Natural killer cell (primary cell): Measurements from ENCODE around the gene EBF3. TPM values are rescaled to one million over a fixed set of nuclear protein-coding genes. Genes with fewer than 3 reads are reported as not detected.

Experiments
- ATAC-seq, 3 donors: fragments of 150-1000 bp in 2 of 3; fragments of 200-7000 bp in 1 of 3; cut with Tn5 transposase; 1 replicate in 1 of 3; 2 replicates in 2 of 3; pipeline ENCODE4 v1.10.0; 2021; ENCODE audit warnings: mild to moderate bottlenecking in 2 of 3, moderate library complexity in 2 of 3
- DNase-seq, 2 donors: peaks; one replicate each; pipeline versions ENCODE4 v3.0.0 to v3.0.0-alpha.2; 2013 to 2021; ENCODE audit warnings: mixed read lengths in 1 of 2
- H3K27ac ChIP-seq: one replicate; pipeline ENCODE4 v1.5.1; 2013; ENCODE audit warnings: mild to moderate bottlenecking, low read length
- H3K27me3 ChIP-seq: one replicate; pipeline ENCODE4 v1.6.1; 2013; ENCODE audit warnings: low read length; ENCODE audit not compliant: control insufficient read depth, insufficient read depth
- H3K36me3 ChIP-seq: one replicate; pipeline ENCODE4 v1.6.1; 2013; ENCODE audit warnings: low read length; ENCODE audit not compliant: control insufficient read depth, insufficient read depth
- H3K4me1 ChIP-seq: one replicate; pipeline ENCODE4 v1.6.1; 2013; ENCODE audit warnings: low read length; ENCODE audit not compliant: control insufficient read depth, insufficient read depth
- H3K4me3 ChIP-seq: one replicate; pipeline ENCODE4 v1.5.1; 2013; ENCODE audit warnings: low read length
- H3K9me3 ChIP-seq: one replicate; pipeline ENCODE4 v1.6.1; 2013; ENCODE audit warnings: low read length; ENCODE audit not compliant: control insufficient read depth, insufficient read depth
- H3K27ac Mint-ChIP-seq, 2 donors: one replicate each; pipeline ENCODE4 v1.8.0; 2022; ENCODE audit warnings: mild to moderate bottlenecking in 2 of 2, mixed read lengths in 2 of 2, moderate library complexity in 1 of 2
- H3K27me3 Mint-ChIP-seq, 2 donors: one replicate each; pipeline ENCODE4 v1.8.0; 2022; ENCODE audit warnings: low read depth in 2 of 2, mixed read lengths in 2 of 2
- H3K36me3 Mint-ChIP-seq: one replicate; pipeline ENCODE4 v1.8.0; 2022; ENCODE audit warnings: mixed read lengths
- H3K4me1 Mint-ChIP-seq, 2 donors: one replicate each; pipeline ENCODE4 v1.8.0; 2022; ENCODE audit warnings: mixed read lengths in 2 of 2
- H3K4me3 Mint-ChIP-seq: one replicate; pipeline ENCODE4 v1.8.0; 2022; ENCODE audit warnings: mild to moderate bottlenecking, moderate library complexity, mixed read lengths
- H3K9me3 Mint-ChIP-seq, 2 donors: one replicate each; pipeline ENCODE4 v1.8.0; 2022; ENCODE audit warnings: mixed read lengths in 2 of 2
- WGBS: methylation state at CpG from one replicate; pipeline ENCODE4 v1.1.7; 2013; ENCODE audit warnings: missing lambda C conversion rate; ENCODE audit not compliant: insufficient coverage; 5-methylcytosine and 5-hydroxymethylcytosine counted together
- intact Hi-C: fragments of 100-400 bp; cut with micrococcal nuclease; formaldehyde crosslinking; loops from one replicate; pipeline ENCODE4 v1.14.2; 2022
- total RNA-seq, 4 donors: library from RNA; stranded (reverse); fragments of 120-200 nt in 1 of 4; gene quantifications; one replicate each; pipeline versions ENCODE4 v1.2.3 to v1.2.4, GENCODE V29; 2013 to 2022
- TF ChIP-seq, protein P1 (sequence below): fragments of 200-600 bp; IDR thresholded peaks from one replicate; pipeline ENCODE4 v1.8.0; 2022; ENCODE audit warnings: antibody characterized with exemption

Gene EBF3
- total RNA-seq, 3 donors from 2014 or later (not counting 1 experiment from before 2014, with no cell fraction given) = not detected

- Mint-ChIP-seq H3K4me3 (no peak overlapping the region), H3K9me3 (no peaks in the 10 kb centered on the region), H3K27ac (no peak overlapping the region), H3K4me1 (no peaks in the 10 kb centered on the region), H3K27me3 (no peaks in the 10 kb centered on the region), H3K36me3 (no peaks in the 10 kb centered on the region)
- Histone ChIP-seq H3K4me3 (no peak overlapping the region), H3K36me3 (no peaks in the 10 kb centered on the region), H3K9me3 (no peaks in the 10 kb centered on the region), H3K27me3 (no peaks in the 10 kb centered on the region), H3K4me1 (no peaks in the 10 kb centered on the region), H3K27ac (no peak overlapping the region)
- intact Hi-C loops = no loop called here
- TF ChIP-seq, protein P1, sequence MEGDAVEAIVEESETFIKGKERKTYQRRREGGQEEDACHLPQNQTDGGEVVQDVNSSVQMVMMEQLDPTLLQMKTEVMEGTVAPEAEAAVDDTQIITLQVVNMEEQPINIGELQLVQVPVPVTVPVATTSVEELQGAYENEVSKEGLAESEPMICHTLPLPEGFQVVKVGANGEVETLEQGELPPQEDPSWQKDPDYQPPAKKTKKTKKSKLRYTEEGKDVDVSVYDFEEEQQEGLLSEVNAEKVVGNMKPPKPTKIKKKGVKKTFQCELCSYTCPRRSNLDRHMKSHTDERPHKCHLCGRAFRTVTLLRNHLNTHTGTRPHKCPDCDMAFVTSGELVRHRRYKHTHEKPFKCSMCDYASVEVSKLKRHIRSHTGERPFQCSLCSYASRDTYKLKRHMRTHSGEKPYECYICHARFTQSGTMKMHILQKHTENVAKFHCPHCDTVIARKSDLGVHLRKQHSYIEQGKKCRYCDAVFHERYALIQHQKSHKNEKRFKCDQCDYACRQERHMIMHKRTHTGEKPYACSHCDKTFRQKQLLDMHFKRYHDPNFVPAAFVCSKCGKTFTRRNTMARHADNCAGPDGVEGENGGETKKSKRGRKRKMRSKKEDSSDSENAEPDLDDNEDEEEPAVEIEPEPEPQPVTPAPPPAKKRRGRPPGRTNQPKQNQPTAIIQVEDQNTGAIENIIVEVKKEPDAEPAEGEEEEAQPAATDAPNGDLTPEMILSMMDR = no peak
- 87% methylated on average over 12 of the region's 12 CpGs for WGBS
- ATAC-seq (no peak), DNase-seq (no peak)
These were observed 29.7 kb downstream of the EBF3 start for GRCh38 chr10:129934196-129934925.

- 90% methylated on average over 14 of the region's 14 CpGs for WGBS
- ATAC-seq (no peak), DNase-seq (no peak)
These were observed 30.5 kb downstream of the EBF3 start for GRCh38 chr10:129933456-129934092.

DNA sequence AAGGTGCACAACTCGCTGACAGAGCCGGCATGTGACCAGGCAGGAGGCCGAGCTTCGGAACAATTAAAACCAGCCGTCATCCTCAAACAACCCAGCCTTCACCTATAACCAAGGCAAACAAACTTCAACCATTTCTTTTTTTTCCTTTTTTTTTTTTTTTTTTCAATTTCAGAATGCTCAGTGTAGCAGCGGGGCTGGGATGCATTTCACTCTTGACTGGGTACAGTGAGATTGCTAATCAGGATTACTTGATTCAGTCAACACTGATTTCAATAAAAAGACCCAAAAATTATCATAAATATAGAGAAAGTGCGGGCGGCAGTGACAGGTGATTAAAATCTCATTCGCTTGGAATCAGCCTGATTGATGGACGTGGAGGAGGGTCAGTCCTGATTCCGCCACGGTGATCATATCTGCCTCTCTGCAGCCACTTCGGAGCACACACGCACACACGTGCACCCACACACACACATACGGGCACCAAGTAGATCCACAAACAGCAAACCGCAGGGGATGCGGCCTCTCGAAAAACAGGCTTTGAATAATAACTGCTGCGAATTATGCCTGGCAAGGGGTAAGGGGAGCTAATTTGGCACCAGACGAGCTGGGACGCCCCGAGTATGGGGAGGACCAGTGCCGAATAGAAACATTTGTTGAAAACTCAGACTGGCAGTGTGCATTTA is 31.2 kb downstream of the EBF3 start:
- H3K27me3 ChIP-seq = no peaks in the 10 kb centered on the region
- TF ChIP-seq, protein P1 = no peak
- H3K9me3 Mint-ChIP-seq = no peaks in the 10 kb centered on the region

More at GRCh38 chr10:129933456-129934092, 30.5 kb downstream of the EBF3 start:
- Mint-ChIP-seq H3K27ac (no peak overlapping the region), H3K4me1 (no peaks in the 10 kb centered on the region), H3K27me3 (no peaks in the 10 kb centered on the region), H3K36me3 (no peaks in the 10 kb centered on the region), H3K9me3 (no peaks in the 10 kb centered on the region), H3K4me3 (no peak overlapping the region)
- no peaks in the 10 kb centered on the region for H3K36me3 ChIP-seq
- no peaks in the 10 kb centered on the region for H3K4me1 ChIP-seq
- intact Hi-C loops = no loop called here
- no peaks in the 10 kb centered on the region for H3K27me3 ChIP-seq
- TF ChIP-seq, protein P1 = no peak
- no peak overlapping the region for H3K27ac ChIP-seq
- no peak overlapping the region for H3K4me3 ChIP-seq
- no peaks in the 10 kb centered on the region for H3K9me3 ChIP-seq

More for the DNA sequence above, 31.2 kb downstream of the EBF3 start:
- no peaks in the 10 kb centered on the region for H3K4me1 ChIP-seq
- intact Hi-C loops = no loop called here
- no peak overlapping the region for H3K27ac ChIP-seq
- no peaks in the 10 kb centered on the region for H3K4me1 Mint-ChIP-seq
- H3K9me3 ChIP-seq = no peaks in the 10 kb centered on the region
- H3K4me3 Mint-ChIP-seq = no peak overlapping the region
- no peaks in the 10 kb centered on the region for H3K27me3 Mint-ChIP-seq
- WGBS = 88% methylated on average over 23 of the region's 24 CpGs
- no peak for ATAC-seq
- H3K36me3 Mint-ChIP-seq = no peaks in the 10 kb centered on the region
- no peak overlapping the region for H3K4me3 ChIP-seq
- no peak for DNase-seq
- H3K36me3 ChIP-seq = no peaks in the 10 kb centered on the region
- H3K27ac Mint-ChIP-seq = no peak overlapping the region
